ENCODE results near the gene ANKS1A. TPM values are rescaled to one million over a fixed set of nuclear protein-coding genes. Genes with fewer than 3 reads are reported as not detected.

Gene ANKS1A
- polyA plus RNA-seq, 3 donors from 2014 or later: 1.3 to 4.3 (median 1.6) TPM

DNA sequence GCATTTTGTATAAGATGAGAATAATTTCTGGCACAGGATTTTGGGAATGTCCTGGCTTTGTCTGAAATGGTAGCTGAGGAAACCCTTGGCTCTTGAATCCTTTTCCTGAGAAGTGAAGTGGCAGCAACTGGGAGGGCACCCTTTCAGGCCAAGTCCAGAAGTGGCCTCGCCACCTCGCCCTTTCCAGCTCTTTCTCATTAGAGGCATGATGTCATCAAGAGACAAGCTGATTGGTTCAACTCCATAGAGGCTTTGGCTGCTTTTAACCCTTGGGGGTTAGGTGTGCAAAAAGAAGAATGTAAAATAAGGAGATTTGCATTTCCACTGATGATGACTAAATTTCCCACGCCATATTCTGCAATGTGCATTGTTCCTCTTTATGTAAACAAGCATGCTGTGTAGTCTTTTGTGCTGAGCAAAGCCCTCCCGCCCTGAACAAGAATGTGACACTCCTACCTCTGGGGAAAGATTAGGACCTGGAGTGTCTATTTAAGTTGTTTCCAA, 135.5 kb downstream of the ANKS1A start:
- H3K36me3 Mint-ChIP-seq: peaks cover 1 to 15% (median 4%) of the 10 kb centered on the region in 3 donors
- peaks cover 0 to 2% (median 0%) of the 10 kb centered on the region in 3 donors for H3K27me3 Mint-ChIP-seq (ENCODE audit: low read depth in 3 of 3)
- peaks cover 3 to 14% of the 10 kb centered on the region in 2 donors for H3K4me1 Mint-ChIP-seq
- no peak for DNase-seq
- no peak overlapping the region for H3K4me3 Mint-ChIP-seq
- H3K27ac Mint-ChIP-seq: no peak overlapping the region
- H3K9me3 Mint-ChIP-seq: no peaks in the 10 kb centered on the region

DNA sequence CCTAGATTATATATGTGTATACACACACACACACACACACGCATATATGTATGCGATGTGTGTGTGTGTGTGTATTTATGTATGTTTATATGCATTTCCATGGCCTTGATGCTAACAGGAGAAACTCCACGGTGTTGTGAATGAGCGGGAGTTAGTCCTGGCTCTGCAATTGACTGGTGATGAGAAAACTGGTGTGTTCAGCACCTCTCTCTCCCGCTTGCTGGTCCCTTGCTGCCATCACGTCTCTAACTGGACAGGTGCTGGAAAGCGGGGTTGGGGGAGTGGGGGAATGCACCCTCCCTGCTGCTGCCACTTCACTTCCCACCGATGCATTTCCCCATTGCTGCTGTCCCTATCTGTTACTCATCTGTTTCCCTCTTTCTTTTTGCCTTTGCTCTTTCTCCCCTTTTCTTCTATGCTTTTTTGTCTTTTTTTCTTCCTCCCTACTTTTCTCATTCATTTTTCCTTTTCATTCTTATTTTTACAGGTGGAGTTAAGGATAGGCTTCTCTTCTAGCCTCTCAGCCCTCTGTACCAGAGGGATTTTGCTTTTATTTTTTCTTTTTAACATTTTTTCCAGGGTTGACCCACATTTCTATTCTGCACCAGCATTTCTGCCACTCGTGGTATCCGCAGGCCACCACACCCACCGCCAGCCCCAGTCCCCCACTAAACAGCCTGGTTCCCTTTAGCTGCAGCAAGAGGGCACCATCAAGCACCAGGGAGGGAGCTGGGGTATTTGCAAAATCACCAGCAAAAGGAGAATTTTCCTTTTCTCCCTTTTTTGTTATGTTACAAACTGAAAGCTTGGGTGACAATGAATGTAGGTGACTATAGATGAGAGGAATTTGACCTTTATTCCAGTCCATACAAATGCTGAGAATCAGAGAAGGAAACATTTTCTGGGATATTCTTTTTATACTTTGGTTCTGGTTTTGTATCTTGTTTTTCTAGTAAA, 136.5 kb downstream of the ANKS1A start:
- Mint-ChIP-seq H3K27me3 (ENCODE audit: low read depth in 3 of 3) (peaks cover 0 to 2% (median 0%) of the 10 kb centered on the region in 3 donors), H3K4me1 (peaks cover 3 to 14% of the 10 kb centered on the region in 2 donors), H3K36me3 (peaks cover under 1 to 9% (median 2%) of the 10 kb centered on the region in 3 donors), H3K27ac (peak overlapping the region in 1 of 6 donors; percentile 43), H3K4me3 (no peak overlapping the region), H3K9me3 (no peaks in the 10 kb centered on the region)
- no peak for DNase-seq

DNA sequence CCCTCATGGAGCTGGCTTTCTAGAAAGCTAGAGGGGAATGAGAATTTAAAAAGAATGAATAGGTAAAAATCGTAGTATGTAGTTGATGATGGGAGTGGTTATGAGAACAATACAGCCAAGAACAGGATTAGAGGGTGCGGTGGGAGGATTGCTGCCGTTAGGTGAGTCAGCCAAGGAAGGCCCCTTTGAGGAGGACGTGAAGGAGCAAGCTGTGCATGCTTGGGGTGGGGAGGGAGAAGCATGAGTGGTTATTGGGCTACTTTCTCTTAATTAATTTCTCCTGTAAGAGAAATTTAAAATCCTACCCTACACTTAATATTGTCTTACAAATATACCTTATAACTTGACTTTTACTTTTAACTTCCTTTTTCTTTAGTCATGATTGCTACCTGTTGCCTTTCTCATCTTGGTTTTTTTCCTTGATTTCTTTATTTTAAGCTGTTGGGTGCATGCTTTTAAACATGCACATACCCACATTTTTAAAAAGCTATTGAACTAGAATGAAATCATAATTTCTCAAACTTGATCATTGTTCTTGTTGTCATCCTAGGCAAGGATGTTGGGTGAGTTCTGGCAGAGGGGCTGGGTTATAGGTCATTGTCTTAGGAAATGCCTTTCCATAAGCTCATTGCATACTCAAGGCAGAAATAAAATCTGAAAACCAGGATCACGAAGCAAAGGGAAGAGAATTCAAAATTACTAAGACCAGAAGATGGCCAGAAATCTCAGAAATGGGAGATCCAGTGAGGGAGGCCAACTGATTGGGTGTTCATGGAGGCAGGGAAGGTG, 137.6 kb downstream of the ANKS1A start:
- peaks cover 3 to 14% of the 10 kb centered on the region in 2 donors for H3K4me1 Mint-ChIP-seq
- H3K4me3 Mint-ChIP-seq: no peak overlapping the region
- no peaks in the 10 kb centered on the region for H3K9me3 Mint-ChIP-seq
- no peak for DNase-seq
- H3K36me3 Mint-ChIP-seq: peaks cover 5 to 10% (median 8%) of the 10 kb centered on the region in 3 donors
- H3K27ac Mint-ChIP-seq: peak overlapping the region in 1 of 6 donors; percentile 17
- peaks cover 0 to 2% (median 0%) of the 10 kb centered on the region in 3 donors for H3K27me3 Mint-ChIP-seq (ENCODE audit: low read depth in 3 of 3)

DNA sequence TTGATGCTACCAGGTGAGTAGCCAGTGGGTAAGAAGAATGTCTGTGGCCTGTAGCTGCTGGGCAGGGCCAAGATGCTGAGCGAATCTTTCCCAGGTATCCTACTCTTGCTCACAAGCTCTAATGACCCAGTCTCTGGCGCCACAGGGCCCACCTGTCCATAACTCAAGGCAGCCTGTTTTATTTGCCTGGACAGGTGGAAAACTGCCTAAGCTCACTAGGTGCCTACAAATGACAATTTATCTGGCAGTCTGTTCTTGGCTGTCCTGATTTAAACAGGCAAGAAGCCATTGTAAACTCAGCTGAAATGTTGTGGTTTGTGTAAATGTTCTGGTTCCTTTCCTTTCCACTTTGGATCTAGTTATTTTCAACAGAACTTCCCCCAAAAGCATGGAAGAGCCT, 138.8 kb downstream of the ANKS1A start:
- Mint-ChIP-seq H3K9me3 (no peaks in the 10 kb centered on the region), H3K27me3 (ENCODE audit: low read depth in 3 of 3) (peaks cover 0 to 2% (median 0%) of the 10 kb centered on the region in 3 donors), H3K4me3 (no peak overlapping the region), H3K4me1 (peaks cover 3 to 14% of the 10 kb centered on the region in 2 donors), H3K36me3 (peaks cover 5 to 13% (median 8%) of the 10 kb centered on the region in 3 donors), H3K27ac (no peak overlapping the region)
- DNase-seq: no peak

DNA sequence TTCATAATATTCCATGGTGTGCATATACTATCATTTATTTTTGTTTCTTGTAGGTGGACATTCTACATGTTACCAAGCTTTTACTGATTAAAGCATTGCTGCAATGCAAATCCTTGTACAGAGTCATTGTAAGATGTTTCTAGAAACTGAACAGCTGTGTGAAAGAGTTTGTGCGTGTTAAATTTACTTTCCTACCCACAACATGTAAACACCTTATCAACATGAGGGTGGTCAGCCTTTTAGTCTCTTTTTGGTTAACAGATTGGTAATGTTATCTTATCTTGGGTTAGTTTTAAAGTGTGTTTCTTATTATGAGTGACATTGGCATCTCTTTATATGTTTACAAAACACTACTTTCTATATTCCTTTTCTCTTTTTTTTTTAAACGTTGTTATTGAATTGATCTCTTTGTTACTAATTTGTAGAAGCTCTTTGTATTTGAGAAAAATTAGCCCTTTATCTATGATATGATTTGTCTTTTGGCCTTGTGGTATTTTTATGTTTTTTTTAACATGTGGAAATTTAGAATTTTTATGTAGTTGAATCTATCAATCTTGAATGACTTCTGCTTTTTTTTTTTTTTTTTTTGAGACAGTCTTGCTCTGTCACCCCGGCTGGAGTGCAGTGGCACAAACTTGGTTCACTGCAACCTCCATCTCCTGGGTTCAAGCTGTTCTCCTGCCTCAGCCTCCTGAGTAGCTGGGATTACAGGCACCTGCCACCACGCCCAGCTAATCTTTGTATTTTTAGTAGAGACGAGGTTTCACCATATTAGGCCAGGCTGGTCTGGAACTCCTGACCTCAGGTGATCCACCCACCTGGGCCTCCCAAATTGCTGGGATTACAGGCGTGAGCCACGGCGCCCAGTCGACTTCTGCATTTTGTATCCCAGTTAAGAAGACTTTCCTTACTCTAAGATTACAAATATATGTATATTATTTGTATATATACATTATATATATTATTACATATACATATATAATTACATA, 140.0 kb downstream of the ANKS1A start:
- H3K27me3 Mint-ChIP-seq (ENCODE audit: low read depth in 3 of 3): peaks cover 0 to 2% (median 0%) of the 10 kb centered on the region in 3 donors
- H3K4me3 Mint-ChIP-seq: no peak overlapping the region
- H3K9me3 Mint-ChIP-seq: no peaks in the 10 kb centered on the region
- DNase-seq: no peak
- H3K36me3 Mint-ChIP-seq: peaks cover 5 to 13% (median 8%) of the 10 kb centered on the region in 3 donors
- peak overlapping the region in 1 of 6 donors; percentile 18 for H3K27ac Mint-ChIP-seq
- H3K4me1 Mint-ChIP-seq: peaks cover 3 to 14% of the 10 kb centered on the region in 2 donors

DNA sequence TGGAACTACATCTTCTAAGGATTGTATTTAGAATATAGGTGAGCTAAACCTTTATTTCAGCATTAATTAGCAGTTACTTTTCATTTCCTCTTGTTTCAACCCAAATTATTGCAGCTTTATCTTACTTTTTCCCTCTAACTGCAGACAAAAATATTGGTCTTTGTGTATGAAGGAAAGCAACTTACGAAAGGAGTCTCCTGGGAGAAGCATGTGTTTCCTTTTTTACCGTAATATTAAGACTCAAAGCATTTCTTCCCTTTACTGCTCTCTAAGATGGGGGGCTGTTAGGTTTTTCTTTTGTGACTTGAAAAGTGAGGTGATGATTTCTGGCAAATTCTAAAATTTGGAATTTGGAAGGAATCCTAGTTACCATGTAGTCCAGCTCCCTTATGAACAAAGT, 141.0 kb downstream of the ANKS1A start:
- Mint-ChIP-seq H3K27me3 (ENCODE audit: low read depth in 3 of 3) (peaks cover 0 to 2% (median 0%) of the 10 kb centered on the region in 3 donors), H3K27ac (no peak overlapping the region), H3K36me3 (peaks cover 6 to 16% (median 9%) of the 10 kb centered on the region in 3 donors), H3K4me3 (no peak overlapping the region), H3K4me1 (peaks cover 3 to 14% of the 10 kb centered on the region in 2 donors), H3K9me3 (no peaks in the 10 kb centered on the region)
- no peak for DNase-seq

DNA sequence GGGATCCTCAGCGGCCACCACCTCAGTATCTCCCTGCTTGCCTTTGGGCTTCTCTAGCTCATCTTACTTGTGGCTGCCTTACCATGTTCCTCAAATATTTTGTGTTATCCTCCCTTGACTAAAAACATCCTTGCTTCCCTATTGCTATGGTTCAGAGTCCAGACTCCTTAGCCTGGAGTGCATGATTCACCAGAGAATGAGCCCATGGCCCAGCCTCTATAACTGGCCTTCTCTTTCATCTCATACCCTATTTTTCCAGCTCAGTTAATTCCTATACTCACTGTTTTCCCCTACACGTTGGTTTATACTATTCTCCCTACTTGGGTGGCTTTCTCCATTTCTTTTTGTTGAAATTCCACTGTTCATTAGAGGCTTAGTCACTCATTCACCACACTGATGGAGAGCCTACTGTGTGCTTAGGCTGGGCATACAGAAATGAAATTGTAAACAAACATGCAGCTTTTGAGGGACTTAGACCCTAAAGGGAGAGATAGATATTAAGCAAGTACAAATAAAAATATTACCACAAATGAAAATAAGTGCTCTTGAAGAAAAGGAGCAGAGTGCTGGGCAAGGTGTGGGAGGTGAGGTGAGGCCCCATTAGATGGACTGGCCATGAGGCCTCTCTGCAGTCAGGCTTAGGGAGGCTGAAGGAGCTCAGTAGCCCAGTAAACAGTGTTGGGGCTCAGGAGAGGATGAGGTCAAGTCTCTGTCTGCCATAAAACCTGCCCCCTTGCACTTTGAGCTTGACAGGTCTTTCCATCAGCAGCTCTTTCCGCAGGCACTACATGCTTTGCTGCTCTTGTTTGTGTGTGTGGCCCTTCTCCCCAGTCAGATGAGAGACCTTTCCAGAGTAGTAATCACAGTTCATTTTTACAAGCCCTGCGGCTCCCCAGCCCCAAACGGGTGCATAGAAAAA, 142.8 kb downstream of the ANKS1A start:
- Mint-ChIP-seq H3K36me3 (peaks cover 6 to 16% (median 9%) of the 10 kb centered on the region in 3 donors), H3K27me3 (ENCODE audit: low read depth in 3 of 3) (no peaks in the 10 kb centered on the region), H3K27ac (no peak overlapping the region), H3K4me1 (peaks cover 0 to 8% of the 10 kb centered on the region in 2 donors), H3K9me3 (no peaks in the 10 kb centered on the region), H3K4me3 (no peak overlapping the region)
- DNase-seq: no peak

DNA sequence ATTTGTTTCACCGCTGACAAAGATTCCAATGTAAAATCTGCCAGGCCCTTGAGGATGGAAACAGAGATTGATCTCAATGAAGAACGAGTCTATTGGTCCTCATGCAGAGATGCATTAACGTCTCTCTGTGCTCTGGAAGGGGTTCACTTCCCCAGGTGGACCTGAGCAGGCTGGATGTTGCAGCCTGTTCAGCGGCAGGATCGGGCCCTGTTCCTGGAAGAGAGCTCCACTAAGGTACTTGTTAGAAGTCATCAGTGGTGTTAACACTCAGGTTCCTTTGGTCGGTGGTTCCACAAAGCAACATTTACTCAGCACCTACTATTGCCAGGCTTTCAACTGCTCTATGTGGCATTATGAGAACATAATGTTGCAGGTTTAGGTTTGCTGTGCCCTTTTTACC, 144.6 kb downstream of the ANKS1A start:
- no peak overlapping the region for H3K27ac Mint-ChIP-seq
- H3K9me3 Mint-ChIP-seq: no peaks in the 10 kb centered on the region
- H3K27me3 Mint-ChIP-seq (ENCODE audit: low read depth in 3 of 3): no peaks in the 10 kb centered on the region
- H3K36me3 Mint-ChIP-seq: peaks cover 9 to 16% (median 9%) of the 10 kb centered on the region in 3 donors
- H3K4me3 Mint-ChIP-seq: no peak overlapping the region
- no peak for DNase-seq
- H3K4me1 Mint-ChIP-seq: peaks cover 0 to 5% of the 10 kb centered on the region in 2 donors

DNA sequence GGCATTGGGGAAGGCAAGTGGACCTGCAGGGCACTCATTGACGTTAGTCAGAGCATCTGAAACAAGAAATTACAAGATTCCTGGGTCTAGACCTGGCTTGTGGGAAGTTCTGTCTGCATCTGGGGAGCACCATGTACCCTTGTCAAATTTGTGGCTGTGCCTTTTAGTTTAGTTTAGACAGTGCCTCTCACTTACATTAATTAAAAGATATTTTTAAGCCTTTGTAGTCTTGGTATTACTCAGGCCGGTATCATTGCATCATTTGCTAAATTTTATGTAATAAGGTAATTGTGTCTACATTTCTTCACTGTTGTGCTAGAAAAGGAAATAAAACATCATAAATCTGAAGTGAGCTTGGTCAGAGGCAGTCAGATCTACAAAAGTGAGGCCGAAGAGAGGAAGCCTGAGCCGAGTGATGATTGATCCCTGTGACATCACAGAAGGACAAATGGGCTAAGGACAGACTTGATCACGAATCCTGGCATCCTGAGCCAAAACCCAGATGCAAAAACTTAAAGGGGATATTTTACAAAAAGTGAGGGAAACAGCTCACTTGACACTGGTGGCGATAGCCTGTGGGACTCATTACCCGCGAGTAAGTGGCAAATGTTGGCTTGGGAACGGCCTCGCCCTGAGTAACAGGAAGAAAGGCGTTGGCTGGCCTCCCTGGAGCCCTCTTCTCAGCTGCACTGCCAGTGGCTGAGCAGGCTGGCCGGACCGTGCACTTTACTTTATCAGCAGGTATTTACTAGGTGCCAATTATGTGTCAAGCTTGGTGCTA, 145.5 kb downstream of the ANKS1A start:
- no peaks in the 10 kb centered on the region for H3K4me1 Mint-ChIP-seq
- no peak overlapping the region for H3K27ac Mint-ChIP-seq
- H3K36me3 Mint-ChIP-seq: peaks cover 9 to 16% (median 9%) of the 10 kb centered on the region in 3 donors
- no peaks in the 10 kb centered on the region for H3K27me3 Mint-ChIP-seq (ENCODE audit: low read depth in 3 of 3)
- H3K9me3 Mint-ChIP-seq: no peaks in the 10 kb centered on the region
- DNase-seq: no peak
- H3K4me3 Mint-ChIP-seq: no peak overlapping the region

DNA sequence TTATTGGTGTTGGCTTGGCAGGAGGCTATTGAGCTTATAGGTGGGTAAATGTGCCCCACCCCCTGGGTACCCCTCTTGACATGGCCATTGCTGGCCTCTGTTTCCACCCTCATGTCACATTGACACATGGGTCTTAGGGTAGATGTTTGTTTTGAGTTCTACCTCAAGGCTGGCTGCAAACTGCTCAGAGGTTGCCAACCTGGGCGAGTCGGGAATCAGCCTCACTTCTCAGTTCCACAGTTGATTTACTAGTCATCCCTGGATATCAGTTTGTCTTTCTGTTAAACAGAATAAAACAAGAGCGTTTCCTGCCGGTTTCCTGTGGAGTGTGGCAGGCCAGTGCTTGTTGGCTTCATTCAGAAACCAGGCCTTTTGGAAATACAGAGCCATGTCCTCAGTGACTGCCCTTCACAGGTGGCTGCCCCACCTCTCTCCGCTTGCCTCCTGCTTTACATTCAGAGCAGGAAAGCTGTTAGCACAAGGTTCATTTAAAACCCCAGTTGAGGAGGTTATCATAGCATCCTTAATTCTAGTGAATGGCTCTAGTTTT, 146.5 kb downstream of the ANKS1A start:
- Mint-ChIP-seq H3K27ac (peak overlapping the region in 1 of 6 donors; percentile 6), H3K27me3 (ENCODE audit: low read depth in 3 of 3) (no peaks in the 10 kb centered on the region), H3K9me3 (no peaks in the 10 kb centered on the region), H3K36me3 (peaks cover 6 to 15% (median 8%) of the 10 kb centered on the region in 3 donors), H3K4me3 (no peak overlapping the region), H3K4me1 (no peaks in the 10 kb centered on the region)
- no peak for DNase-seq

DNA sequence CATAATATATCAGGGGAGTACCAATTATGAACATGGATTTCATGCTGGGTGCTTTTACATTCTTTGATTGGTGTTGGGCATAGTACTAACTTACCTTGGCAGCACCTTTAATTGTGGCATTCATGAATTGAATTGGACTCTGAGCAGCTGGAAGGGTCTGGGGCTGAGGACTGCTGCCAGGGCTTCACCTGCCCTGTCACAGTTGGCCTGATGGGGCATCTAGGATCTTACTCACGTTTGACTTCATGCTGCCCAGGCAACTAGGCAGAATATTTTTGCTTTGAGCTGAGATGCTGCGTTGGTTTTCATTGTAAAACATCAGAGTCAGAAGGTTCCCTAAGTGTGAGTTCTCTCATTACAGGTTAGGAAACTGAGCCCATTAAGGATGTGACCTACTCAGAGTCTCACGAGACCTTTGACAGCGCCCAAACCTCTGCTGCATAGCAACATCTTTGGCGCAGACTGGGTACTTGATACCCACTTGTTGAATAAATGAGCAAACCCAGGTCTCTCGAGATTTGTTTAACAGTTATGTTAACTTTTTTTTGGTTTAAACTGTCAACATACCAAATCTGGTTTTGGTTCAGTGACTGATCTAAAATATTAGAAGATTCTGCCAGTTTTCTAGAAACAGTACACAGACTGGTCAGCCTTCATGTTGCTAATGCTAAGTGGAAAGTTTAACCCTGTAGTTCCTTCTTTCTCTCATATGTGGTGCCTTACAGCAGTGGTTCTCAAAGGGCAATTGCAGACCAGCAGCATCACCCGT, 147.2 kb downstream of the ANKS1A start:
- H3K27ac Mint-ChIP-seq: no peak overlapping the region
- peaks cover 7 to 10% (median 10%) of the 10 kb centered on the region in 3 donors for H3K36me3 Mint-ChIP-seq
- H3K9me3 Mint-ChIP-seq: no peaks in the 10 kb centered on the region

More for the DNA sequence above, 147.2 kb downstream of the ANKS1A start:
- no peak for DNase-seq
- no peak overlapping the region for H3K4me3 Mint-ChIP-seq
- H3K27me3 Mint-ChIP-seq (ENCODE audit: low read depth in 3 of 3): no peaks in the 10 kb centered on the region
- peaks cover 0 to 2% of the 10 kb centered on the region in 2 donors for H3K4me1 Mint-ChIP-seq

Measured in immature natural killer cell (primary cell).